ENCODE measurements around the gene HK1.

DNA sequence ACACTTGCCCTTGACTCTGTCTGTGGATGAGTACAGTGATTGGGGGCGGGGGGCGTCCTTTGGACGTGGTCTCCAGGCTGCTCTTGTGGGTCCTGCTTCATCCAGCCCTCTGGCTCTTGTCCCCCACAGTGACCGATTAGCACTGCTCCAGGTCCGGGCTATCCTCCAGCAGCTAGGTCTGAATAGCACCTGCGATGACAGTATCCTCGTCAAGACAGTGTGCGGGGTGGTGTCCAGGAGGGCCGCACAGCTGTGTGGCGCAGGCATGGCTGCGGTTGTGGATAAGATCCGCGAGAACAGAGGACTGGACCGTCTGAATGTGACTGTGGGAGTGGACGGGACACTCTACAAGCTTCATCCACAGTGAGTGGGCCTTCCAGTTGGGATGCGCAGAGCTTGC, 120.2 kb downstream of the HK1 start:
- TF ChIP-seq, protein P1, sequence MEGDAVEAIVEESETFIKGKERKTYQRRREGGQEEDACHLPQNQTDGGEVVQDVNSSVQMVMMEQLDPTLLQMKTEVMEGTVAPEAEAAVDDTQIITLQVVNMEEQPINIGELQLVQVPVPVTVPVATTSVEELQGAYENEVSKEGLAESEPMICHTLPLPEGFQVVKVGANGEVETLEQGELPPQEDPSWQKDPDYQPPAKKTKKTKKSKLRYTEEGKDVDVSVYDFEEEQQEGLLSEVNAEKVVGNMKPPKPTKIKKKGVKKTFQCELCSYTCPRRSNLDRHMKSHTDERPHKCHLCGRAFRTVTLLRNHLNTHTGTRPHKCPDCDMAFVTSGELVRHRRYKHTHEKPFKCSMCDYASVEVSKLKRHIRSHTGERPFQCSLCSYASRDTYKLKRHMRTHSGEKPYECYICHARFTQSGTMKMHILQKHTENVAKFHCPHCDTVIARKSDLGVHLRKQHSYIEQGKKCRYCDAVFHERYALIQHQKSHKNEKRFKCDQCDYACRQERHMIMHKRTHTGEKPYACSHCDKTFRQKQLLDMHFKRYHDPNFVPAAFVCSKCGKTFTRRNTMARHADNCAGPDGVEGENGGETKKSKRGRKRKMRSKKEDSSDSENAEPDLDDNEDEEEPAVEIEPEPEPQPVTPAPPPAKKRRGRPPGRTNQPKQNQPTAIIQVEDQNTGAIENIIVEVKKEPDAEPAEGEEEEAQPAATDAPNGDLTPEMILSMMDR (conservative IDR thresholded peaks at IDR 0.05): no peak
- no peak for TF ChIP-seq EZH2 (IDR thresholded peaks at IDR 0.05; ENCODE audit: low read depth)
